ENCODE measurements around the gene CLIC6. TPM values are rescaled to one million over a fixed set of nuclear protein-coding genes. Genes with fewer than 3 reads are reported as not detected.

CLIC6 gene
- total and polyA plus RNA-seq, 7 experiments from 2014 or later = 0.12 to 0.56 (median 0.22) TPM; not detected in 2

DNA sequence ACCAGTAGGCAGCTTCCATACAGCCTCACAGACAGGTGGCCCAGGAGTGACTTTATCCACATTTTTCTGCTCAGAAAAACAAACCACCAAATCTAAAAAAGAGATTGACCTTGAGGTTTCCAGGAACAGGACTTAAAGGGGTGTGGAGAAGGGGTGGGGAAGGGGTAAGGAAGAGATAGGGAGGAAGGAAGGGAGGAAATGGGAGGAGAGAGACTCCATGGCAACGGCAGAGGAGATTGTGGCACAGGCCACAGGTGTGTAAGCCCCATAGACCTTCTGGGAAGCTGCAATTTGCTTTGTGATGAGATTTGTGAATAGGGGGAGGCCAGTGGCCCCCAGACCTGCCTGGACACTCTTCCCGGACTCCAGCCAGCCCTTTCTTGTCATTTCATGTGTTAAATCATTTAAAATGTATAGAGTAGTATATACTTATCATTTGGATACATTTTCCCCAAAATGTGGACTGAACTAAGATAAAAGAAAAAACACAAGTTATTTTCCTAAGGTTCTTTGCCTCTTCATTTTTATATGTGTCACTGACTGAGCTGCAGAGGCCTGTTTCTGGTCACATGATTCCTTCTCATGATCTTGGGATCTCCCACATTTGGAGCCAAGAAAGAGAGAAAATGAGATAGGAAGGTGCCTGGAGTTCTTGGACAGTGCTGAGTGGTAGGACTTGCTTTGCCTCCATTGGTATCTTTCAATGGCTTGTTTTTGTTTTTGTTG is 55.5 kb downstream of the CLIC6 start:
- ChIA-PET CTCF (interaction anchor here (1.1 kb wide), 1 partner anchor 1115 kb away, joined by 4 read pairs; no protein-coding TSS in a partner anchor), POLR2A (no interaction called here)
- Histone ChIP-seq H3K36me3 (ENCODE audit: control insufficient read depth in 2 of 3, insufficient read depth in 3 of 3, low read length in 3 of 3) (no peaks in the 10 kb centered on the region), H3K4me3 (ENCODE audit: low read length) (no peak overlapping the region), H3K27ac (ENCODE audit: low read depth, low read length) (no peak overlapping the region), H3K27me3 (ENCODE audit: control insufficient read depth in 2 of 2, insufficient read depth in 2 of 2, low read length in 2 of 2) (no peaks in the 10 kb centered on the region), H3K9me3 (ENCODE audit: control insufficient read depth in 2 of 3, low read length in 3 of 3) (no peaks in the 10 kb centered on the region), H3K4me1 (ENCODE audit: control insufficient read depth in 2 of 2, insufficient read depth in 2 of 2, low read length in 2 of 2) (no peaks in the 10 kb centered on the region)
- intact Hi-C loops (cut with micrococcal nuclease) = no loop called here
- Mint-ChIP-seq H3K4me3 (no peak overlapping the region), H3K9me3 (no peaks in the 10 kb centered on the region), H3K36me3 (peaks cover 0 to 3% (median 0%) of the 10 kb centered on the region in 5 donors), H3K4me1 (peaks cover 0 to 9% (median 0%) of the 10 kb centered on the region in 7 donors), H3K27me3 (peaks cover 4 to 16% (median 10%) of the 10 kb centered on the region in 5 donors), H3K27ac (no peak overlapping the region)
- DNase-seq (no peak), ATAC-seq (no peak)

DNA sequence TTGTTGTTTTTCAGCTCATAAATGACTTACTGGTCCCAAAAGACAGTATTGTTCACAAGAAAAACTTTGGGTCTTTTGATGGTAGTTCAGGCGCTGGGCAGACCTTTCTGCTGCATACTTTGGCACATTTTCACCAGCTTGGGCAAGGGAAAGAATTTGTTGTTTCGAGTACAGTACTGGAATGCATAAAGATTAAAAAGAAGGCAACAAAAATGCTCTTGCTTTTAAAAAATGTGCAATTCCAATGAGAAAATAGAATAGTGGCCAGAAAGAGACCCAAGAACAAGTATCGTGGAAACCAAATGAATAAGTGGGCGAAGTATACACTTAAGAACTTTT is 56.0 kb downstream of the CLIC6 start:
- no peak overlapping the region for H3K27ac Mint-ChIP-seq
- H3K27me3 Mint-ChIP-seq = peaks cover 4 to 16% (median 10%) of the 10 kb centered on the region in 5 donors
- ChIA-PET CTCF (no interaction called here), POLR2A (no interaction called here)
- no peaks in the 10 kb centered on the region for H3K4me1 ChIP-seq (ENCODE audit: control insufficient read depth in 2 of 2, insufficient read depth in 2 of 2, low read length in 2 of 2)
- H3K27me3 ChIP-seq (ENCODE audit: control insufficient read depth in 2 of 2, insufficient read depth in 2 of 2, low read length in 2 of 2) = no peaks in the 10 kb centered on the region
- no peak for ATAC-seq
- H3K4me3 ChIP-seq (ENCODE audit: low read length) = no peak overlapping the region
- H3K36me3 Mint-ChIP-seq = peaks cover 0 to 3% (median 0%) of the 10 kb centered on the region in 5 donors
- H3K9me3 Mint-ChIP-seq = no peaks in the 10 kb centered on the region
- intact Hi-C loops (cut with micrococcal nuclease) = no loop called here
- no peaks in the 10 kb centered on the region for H3K36me3 ChIP-seq (ENCODE audit: control insufficient read depth in 2 of 3, insufficient read depth in 3 of 3, low read length in 3 of 3)
- H3K4me3 Mint-ChIP-seq = no peak overlapping the region
- H3K27ac ChIP-seq (ENCODE audit: low read depth, low read length) = no peak overlapping the region
- no peak for DNase-seq
- H3K9me3 ChIP-seq (ENCODE audit: control insufficient read depth in 2 of 3, low read length in 3 of 3) = no peaks in the 10 kb centered on the region
- H3K4me1 Mint-ChIP-seq = peaks cover 0 to 9% (median 0%) of the 10 kb centered on the region in 7 donors

DNA sequence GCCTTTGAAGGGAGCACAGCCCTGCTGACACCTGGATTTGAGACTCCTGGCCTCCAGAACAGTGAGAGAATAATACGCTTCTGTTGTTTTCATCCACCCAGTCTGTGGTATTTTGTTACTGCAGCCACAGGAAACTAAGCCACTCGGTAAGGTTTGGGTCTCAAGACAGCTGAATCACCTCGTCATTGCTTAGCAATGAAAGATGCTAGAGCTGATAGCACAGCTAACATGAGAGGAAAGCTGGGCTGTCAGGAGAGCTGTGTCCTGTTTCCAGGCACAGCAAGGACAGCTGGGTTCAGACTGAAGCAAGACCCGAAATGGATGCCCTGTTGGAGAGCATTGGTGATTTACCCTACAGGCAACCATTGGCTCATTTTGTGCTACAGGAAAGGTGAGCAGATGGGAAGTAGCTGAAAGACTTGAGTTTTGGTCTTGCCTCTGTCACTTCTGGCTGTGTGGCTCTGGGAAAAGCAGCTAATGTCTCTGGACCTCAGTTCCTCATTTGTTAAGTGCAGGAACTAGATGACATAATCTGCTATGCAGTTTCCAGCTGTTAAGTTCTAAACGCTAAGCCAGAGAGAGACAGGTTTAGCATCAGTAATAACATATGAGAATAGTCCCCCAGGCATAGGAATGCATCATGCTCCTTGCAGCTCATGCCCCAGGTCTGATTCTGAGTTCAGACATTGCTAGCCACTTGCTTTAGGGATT is 58.0 kb downstream of the CLIC6 start:
- peaks cover 0 to under 1% (median 0%) of the 10 kb centered on the region in 11 donors for H3K9me3 Mint-ChIP-seq
- H3K27me3 ChIP-seq (ENCODE audit: control insufficient read depth in 2 of 2, insufficient read depth in 2 of 2, low read length in 2 of 2) = no peaks in the 10 kb centered on the region
- no peak for ATAC-seq
- CTCF ChIA-PET = interaction anchor here (0.8 to 1.4 kb wide), 3 partner anchors 15 to 1113 kb away, joined by 3 to 4 read pairs (median 4); no protein-coding TSS in a partner anchor
- H3K4me1 Mint-ChIP-seq = peaks cover 0 to 9% (median 0%) of the 10 kb centered on the region in 7 donors
- H3K36me3 ChIP-seq (ENCODE audit: control insufficient read depth in 2 of 3, insufficient read depth in 3 of 3, low read length in 3 of 3) = no peaks in the 10 kb centered on the region
- no peak overlapping the region for H3K4me3 ChIP-seq (ENCODE audit: low read length)
- H3K4me3 Mint-ChIP-seq = no peak overlapping the region
- H3K36me3 Mint-ChIP-seq = peaks cover 0 to 3% (median 0%) of the 10 kb centered on the region in 5 donors
- H3K27me3 Mint-ChIP-seq = peaks cover 4 to 16% (median 9%) of the 10 kb centered on the region in 5 donors
- POLR2A ChIA-PET = interaction anchor here (0.6 kb wide), 1 partner anchor 1245 kb away, joined by 3 read pairs; no protein-coding TSS in a partner anchor
- no peaks in the 10 kb centered on the region for H3K4me1 ChIP-seq (ENCODE audit: control insufficient read depth in 2 of 2, insufficient read depth in 2 of 2, low read length in 2 of 2)
- H3K27ac Mint-ChIP-seq = no peak overlapping the region
- H3K27ac ChIP-seq (ENCODE audit: low read depth, low read length) = no peak overlapping the region
- H3K9me3 ChIP-seq (ENCODE audit: control insufficient read depth in 2 of 3, low read length in 3 of 3) = no peaks in the 10 kb centered on the region
- no peak for DNase-seq
- intact Hi-C loops (cut with micrococcal nuclease) = no loop called here

DNA sequence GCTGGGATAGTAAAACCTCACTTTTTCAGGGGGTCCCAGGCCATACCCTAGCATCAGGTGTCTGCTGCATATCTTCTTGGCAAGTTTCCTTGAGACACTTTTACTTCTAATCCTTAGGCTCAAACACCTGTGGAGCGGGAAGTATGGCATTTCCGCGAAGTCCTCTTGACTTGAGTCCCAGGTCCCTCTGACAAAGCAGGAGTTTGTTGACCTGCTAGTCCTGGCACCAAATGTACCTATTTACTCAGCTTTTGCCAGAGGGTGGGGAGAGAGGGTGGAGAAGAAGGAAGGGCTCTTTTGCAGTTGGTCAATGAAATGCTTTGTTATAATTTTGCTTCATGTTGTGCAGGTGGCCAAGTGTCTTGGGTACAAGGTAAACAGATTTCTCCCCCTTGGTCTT is 59.7 kb downstream of the CLIC6 start:
- Histone ChIP-seq H3K4me1 (ENCODE audit: control insufficient read depth in 2 of 2, insufficient read depth in 2 of 2, low read length in 2 of 2) (no peaks in the 10 kb centered on the region), H3K9me3 (ENCODE audit: control insufficient read depth in 2 of 3, low read length in 3 of 3) (no peaks in the 10 kb centered on the region), H3K27me3 (ENCODE audit: control insufficient read depth in 2 of 2, insufficient read depth in 2 of 2, low read length in 2 of 2) (no peaks in the 10 kb centered on the region), H3K27ac (ENCODE audit: low read depth, low read length) (no peak overlapping the region), H3K4me3 (ENCODE audit: low read length) (no peak overlapping the region), H3K36me3 (ENCODE audit: control insufficient read depth in 2 of 3, insufficient read depth in 3 of 3, low read length in 3 of 3) (no peaks in the 10 kb centered on the region)
- DNase-seq (no peak), ATAC-seq (no peak)
- Mint-ChIP-seq H3K4me3 (no peak overlapping the region), H3K4me1 (peaks cover 0 to 9% (median 0%) of the 10 kb centered on the region in 7 donors), H3K27ac (no peak overlapping the region), H3K36me3 (peaks cover 0 to 3% (median 0%) of the 10 kb centered on the region in 5 donors), H3K27me3 (peaks cover 4 to 16% (median 10%) of the 10 kb centered on the region in 5 donors), H3K9me3 (peaks cover 0 to 3% (median 0%) of the 10 kb centered on the region in 11 donors)
- CTCF ChIA-PET = no interaction called here
- POLR2A ChIA-PET = no interaction called here
- intact Hi-C loops (cut with micrococcal nuclease) = no loop called here

DNA sequence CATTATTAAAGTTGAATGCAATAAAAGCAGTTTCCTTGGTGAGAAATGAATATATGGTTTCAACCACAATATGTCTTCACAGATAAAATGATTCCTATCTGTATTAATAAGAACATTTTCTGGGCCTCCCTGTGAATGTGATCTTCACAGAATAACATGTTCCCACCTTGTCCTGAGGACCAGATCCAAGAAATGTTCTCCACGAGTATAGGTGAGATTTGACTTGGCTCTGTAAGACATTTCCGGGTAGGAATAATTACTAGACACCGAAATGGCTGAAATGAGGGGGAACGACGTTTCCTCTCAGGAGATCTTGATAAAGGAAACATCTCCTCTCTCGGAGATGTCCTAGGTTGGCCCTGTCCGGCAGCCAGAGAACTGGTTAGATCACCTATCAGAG is 61.4 kb downstream of the CLIC6 start:
- ATAC-seq (no peak), DNase-seq (no peak)
- Mint-ChIP-seq H3K36me3 (peaks cover 0 to 3% (median 0%) of the 10 kb centered on the region in 5 donors), H3K4me1 (peaks cover 0 to 9% (median 0%) of the 10 kb centered on the region in 7 donors), H3K27ac (no peak overlapping the region), H3K27me3 (peaks cover 3 to 13% (median 12%) of the 10 kb centered on the region in 5 donors), H3K4me3 (no peak overlapping the region), H3K9me3 (peaks cover 0 to 3% (median 0%) of the 10 kb centered on the region in 11 donors)
- POLR2A ChIA-PET = no interaction called here
- no peaks in the 10 kb centered on the region for H3K27me3 ChIP-seq (ENCODE audit: control insufficient read depth in 2 of 2, insufficient read depth in 2 of 2, low read length in 2 of 2)
- no peak overlapping the region for H3K4me3 ChIP-seq (ENCODE audit: low read length)
- H3K9me3 ChIP-seq (ENCODE audit: control insufficient read depth in 2 of 3, low read length in 3 of 3) = no peaks in the 10 kb centered on the region
- intact Hi-C loops (cut with micrococcal nuclease) = no loop called here
- no peaks in the 10 kb centered on the region for H3K36me3 ChIP-seq (ENCODE audit: control insufficient read depth in 2 of 3, insufficient read depth in 3 of 3, low read length in 3 of 3)
- CTCF ChIA-PET = no interaction called here
- no peak overlapping the region for H3K27ac ChIP-seq (ENCODE audit: low read depth, low read length)
- H3K4me1 ChIP-seq (ENCODE audit: control insufficient read depth in 2 of 2, insufficient read depth in 2 of 2, low read length in 2 of 2) = no peaks in the 10 kb centered on the region

DNA sequence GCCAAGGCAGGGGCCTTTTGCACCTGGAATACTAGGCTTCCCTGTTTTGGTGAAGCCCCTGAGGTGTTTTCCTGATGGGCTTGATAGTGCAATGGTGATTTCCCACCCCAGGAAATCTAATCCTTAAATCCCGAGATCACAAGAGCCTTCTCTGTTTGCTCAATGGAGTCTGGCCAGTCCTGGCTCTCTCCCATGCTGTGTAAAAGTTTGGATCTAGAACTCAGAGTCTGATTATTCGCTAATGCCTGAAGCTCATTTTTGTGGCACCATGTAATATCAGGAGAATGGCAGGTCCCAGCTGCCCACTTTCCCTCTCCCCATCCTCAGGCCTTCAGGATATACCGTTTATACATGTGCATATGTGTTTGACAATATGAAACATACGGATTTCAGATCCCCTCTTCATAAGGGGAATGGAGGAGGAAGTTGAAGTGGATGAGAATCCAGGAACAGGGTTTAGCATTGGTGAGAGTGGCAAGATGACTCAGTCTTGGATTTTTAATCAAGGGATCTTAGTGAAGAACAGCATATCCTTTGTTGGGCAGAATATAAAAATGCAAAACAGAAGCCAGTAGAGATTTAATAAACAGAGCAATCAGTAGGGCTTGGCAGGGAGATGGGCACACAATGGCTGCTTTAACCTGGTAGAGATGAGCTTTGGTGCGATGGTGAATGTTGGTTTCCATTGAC is 62.1 kb downstream of the CLIC6 start:
- H3K27ac ChIP-seq (ENCODE audit: low read depth, low read length) = no peak overlapping the region
- peaks cover 0 to 3% (median 0%) of the 10 kb centered on the region in 11 donors for H3K9me3 Mint-ChIP-seq
- no peak overlapping the region for H3K4me3 Mint-ChIP-seq
- intact Hi-C loops (cut with micrococcal nuclease) = no loop called here
- H3K27me3 ChIP-seq (ENCODE audit: control insufficient read depth in 2 of 2, insufficient read depth in 2 of 2, low read length in 2 of 2) = no peaks in the 10 kb centered on the region
- no peaks in the 10 kb centered on the region for H3K36me3 ChIP-seq (ENCODE audit: control insufficient read depth in 2 of 3, insufficient read depth in 3 of 3, low read length in 3 of 3)
- no peak for DNase-seq
- no peak overlapping the region for H3K4me3 ChIP-seq (ENCODE audit: low read length)
- CTCF ChIA-PET = no interaction called here
- no peak for ATAC-seq
- H3K36me3 Mint-ChIP-seq = peaks cover 0 to 3% (median 0%) of the 10 kb centered on the region in 5 donors
- peaks cover 0 to 8% (median 0%) of the 10 kb centered on the region in 7 donors for H3K4me1 Mint-ChIP-seq
- POLR2A ChIA-PET = no interaction called here
- no peaks in the 10 kb centered on the region for H3K4me1 ChIP-seq (ENCODE audit: control insufficient read depth in 2 of 2, insufficient read depth in 2 of 2, low read length in 2 of 2)
- H3K27me3 Mint-ChIP-seq = peaks cover 0 to 12% (median 8%) of the 10 kb centered on the region in 5 donors
- H3K27ac Mint-ChIP-seq = no peak overlapping the region
- H3K9me3 ChIP-seq (ENCODE audit: control insufficient read depth in 2 of 3, low read length in 3 of 3) = no peaks in the 10 kb centered on the region

Data from naive thymus-derived CD4-positive, alpha-beta T cell (primary cell).